HepG2 (cell line): ENCODE measurements around the gene GDF9. TPM values are rescaled to one million over a fixed set of nuclear protein-coding genes. Genes with fewer than 3 reads are reported as not detected.

Experiments used
- ARNT2 ChIP-seq: sonication (generic); formaldehyde crosslinking; IDR thresholded peaks from 2 replicates; pipeline ENCODE4 v1.8.0; 2022; ENCODE audit warnings: mild to moderate bottlenecking, low read depth, missing genetic modification reagents, moderate library complexity
- EP300 ChIP-seq, 3 experiments: sonication (generic) in 1 of 3; formaldehyde crosslinking in 1 of 3; IDR thresholded peaks; 2 replicates each; pipeline versions ENCODE4 v1.5.1 to v1.6.1; 2011 to 2020; ENCODE audit warnings: low read depth in 2 of 3, low read length in 2 of 3, borderline replicate concordance in 1 of 3, improper control_type of control experiment in 1 of 3, mild to moderate bottlenecking in 1 of 3, missing genetic modification reagents in 1 of 3, moderate library complexity in 1 of 3
- GPN1 ChIP-seq: sonication (generic); formaldehyde crosslinking; IDR thresholded peaks from 2 replicates; pipeline ENCODE4 v1.5.1; 2020; ENCODE audit warnings: missing genetic modification reagents, borderline replicate concordance
- GTF3A ChIP-seq: sonication (generic); formaldehyde crosslinking; conservative IDR thresholded peaks from 2 replicates; pipeline ENCODE4 v1.4.0; 2020; ENCODE audit warnings: mild to moderate bottlenecking, missing genetic modification reagents
- KDM5B ChIP-seq: sonication (generic); formaldehyde crosslinking; IDR thresholded peaks from 2 replicates; pipeline ENCODE4 v1.4.0; 2020; ENCODE audit warnings: missing genetic modification reagents, mild to moderate bottlenecking, borderline replicate concordance
- KDM6A ChIP-seq: IDR thresholded peaks from 2 replicates; pipeline ENCODE4 v1.6.1; 2016; ENCODE audit warnings: low read depth
- MATR3 ChIP-seq: sonication (generic); formaldehyde crosslinking; IDR thresholded peaks from 2 replicates; pipeline ENCODE4 v1.4.0; 2020; ENCODE audit warnings: missing genetic modification reagents
- NFE2L1 ChIP-seq: sonication (generic); formaldehyde crosslinking; IDR thresholded peaks from 2 replicates; pipeline ENCODE4 v1.4.0; 2020; ENCODE audit warnings: missing genetic modification reagents, mild to moderate bottlenecking, borderline replicate concordance
- ONECUT2 ChIP-seq: sonication (generic); formaldehyde crosslinking; IDR thresholded peaks from 2 replicates; pipeline ENCODE4 v1.4.0; 2020; ENCODE audit warnings: missing genetic modification reagents
- PCBP2 ChIP-seq: fragments of 200-400 bp; formaldehyde crosslinking; optimal IDR thresholded peaks from 2 replicates; pipeline ENCODE3; 2018; ENCODE audit warnings: low read length, low read depth; ENCODE audit not compliant: poor library complexity, severe bottlenecking
- RAD21 ChIP-seq: fragments of 450-650 bp; formaldehyde crosslinking; IDR thresholded peaks from 2 replicates; pipeline ENCODE4 v1.5.0; 2020; ENCODE audit warnings: mild to moderate bottlenecking
- RBFOX2 ChIP-seq: fragments of 200-400 bp; formaldehyde crosslinking; IDR thresholded peaks from 2 replicates; pipeline ENCODE4 v1.6.1; 2017; ENCODE audit warnings: low read depth, mild to moderate bottlenecking, low read length
- SKI ChIP-seq: fragments of 450-650 bp; IDR thresholded peaks from one replicate; pipeline ENCODE4 v1.6.1; 2018; ENCODE audit warnings: mild to moderate bottlenecking; ENCODE audit not compliant: partially characterized antibody
- SMAD1 ChIP-seq: sonication (generic); formaldehyde crosslinking; IDR thresholded peaks from 2 replicates; pipeline ENCODE4 v1.4.0; 2020; ENCODE audit warnings: missing genetic modification reagents, low read depth, mild to moderate bottlenecking, borderline replicate concordance
- SP4 ChIP-seq: sonication (generic); formaldehyde crosslinking; IDR thresholded peaks from 2 replicates; pipeline ENCODE4 v1.8.1; 2023; ENCODE audit warnings: mild to moderate bottlenecking, missing genetic modification reagents
- U2AF2 ChIP-seq: fragments of 200-400 bp; formaldehyde crosslinking; IDR thresholded peaks from 2 replicates; pipeline ENCODE4 v1.6.1; 2017; ENCODE audit warnings: low read depth, mild to moderate bottlenecking, low read length
- WIZ ChIP-seq: sonication (generic); formaldehyde crosslinking; IDR thresholded peaks from 2 replicates; pipeline ENCODE4 v1.5.1; 2020; ENCODE audit warnings: mild to moderate bottlenecking, missing genetic modification reagents
- ZBTB1 ChIP-seq: sonication (generic); formaldehyde crosslinking; IDR thresholded peaks from 2 replicates; pipeline ENCODE4 v1.4.0; 2020; ENCODE audit warnings: missing genetic modification reagents, borderline replicate concordance
- ZBTB21 ChIP-seq: sonication (generic); formaldehyde crosslinking; IDR thresholded peaks from 2 replicates; pipeline ENCODE4 v1.4.0; 2020; ENCODE audit warnings: missing genetic modification reagents
- ZNF230 ChIP-seq: sonication (generic); formaldehyde crosslinking; IDR thresholded peaks from 2 replicates; pipeline ENCODE4 v1.4.0; 2020; ENCODE audit warnings: mild to moderate bottlenecking, missing genetic modification reagents
- ZNF282 ChIP-seq: fragments of 450-650 bp; IDR thresholded peaks from 2 replicates; pipeline ENCODE4 v1.6.1; 2018; ENCODE audit not compliant: partially characterized antibody
- ZNF331 ChIP-seq: sonication (generic); formaldehyde crosslinking; IDR thresholded peaks from 2 replicates; pipeline ENCODE4 v1.4.0; 2020; ENCODE audit warnings: missing genetic modification reagents
- ZNF451 ChIP-seq: sonication (generic); formaldehyde crosslinking; IDR thresholded peaks from 2 replicates; pipeline ENCODE4 v1.5.0; 2020; ENCODE audit warnings: mild to moderate bottlenecking, missing genetic modification reagents
- ZNF780A ChIP-seq: sonication (generic); formaldehyde crosslinking; IDR thresholded peaks from 2 replicates; pipeline ENCODE4 v1.8.0; 2022; ENCODE audit warnings: mild to moderate bottlenecking, missing genetic modification reagents, moderate library complexity
- polyA plus RNA-seq, 8 experiments: library from polyadenylated mRNA; depleted of rRNA in 3 of 8; stranded (reverse) in 7 of 8; unstranded in 1 of 8; fragments of >200 nt; fragmentation: Illumina TruSeq in 4 of 8; extraction: Trizol in 4 of 8; gene quantifications; 2 replicates each; pipeline versions ENCODE4 v1.2.1 to v1.2.3, GENCODE V29; 2011 to 2016; ENCODE audit warnings: low read depth in 4 of 8, missing spikeins in 1 of 8, mixed read lengths in 1 of 8; ENCODE audit not compliant: insufficient read depth in 1 of 8
- total RNA-seq, 5 experiments: library from RNA; depleted of rRNA; stranded (reverse); fragments of >200 nt; fragmentation: Illumina TruSeq; extraction: Trizol; gene quantifications; 2 replicates each; pipeline ENCODE4 v1.2.3, GENCODE V29; 2016; ENCODE audit warnings: low read depth in 1 of 5
- TF ChIP-seq, protein P1 (sequence below): sonication (generic); formaldehyde crosslinking; IDR thresholded peaks from 2 replicates; pipeline ENCODE4 v1.4.0; 2020; ENCODE audit warnings: mild to moderate bottlenecking, missing genetic modification reagents
- TF ChIP-seq, protein P2 (sequence below): sonication (generic); formaldehyde crosslinking; IDR thresholded peaks from 2 replicates; pipeline ENCODE4 v1.4.0; 2020; ENCODE audit warnings: missing genetic modification reagents; ENCODE audit errors: not compliant biosample characterization
- TF ChIP-seq, protein P3 (sequence below): sonication (generic); formaldehyde crosslinking; IDR thresholded peaks from 2 replicates; pipeline ENCODE4 v1.8.1; 2023; ENCODE audit warnings: mild to moderate bottlenecking, missing genetic modification reagents, borderline replicate concordance
- TF ChIP-seq, protein P4 (sequence below): IDR thresholded peaks from 2 replicates; pipeline ENCODE4 v1.6.1; 2016

The GDF9 gene
- total and polyA plus RNA-seq, 2 of the 13 experiments (the other 11 are each of a cell fraction or from before 2014, with no cell fraction given): 0.33 to 0.38 TPM

DNA sequence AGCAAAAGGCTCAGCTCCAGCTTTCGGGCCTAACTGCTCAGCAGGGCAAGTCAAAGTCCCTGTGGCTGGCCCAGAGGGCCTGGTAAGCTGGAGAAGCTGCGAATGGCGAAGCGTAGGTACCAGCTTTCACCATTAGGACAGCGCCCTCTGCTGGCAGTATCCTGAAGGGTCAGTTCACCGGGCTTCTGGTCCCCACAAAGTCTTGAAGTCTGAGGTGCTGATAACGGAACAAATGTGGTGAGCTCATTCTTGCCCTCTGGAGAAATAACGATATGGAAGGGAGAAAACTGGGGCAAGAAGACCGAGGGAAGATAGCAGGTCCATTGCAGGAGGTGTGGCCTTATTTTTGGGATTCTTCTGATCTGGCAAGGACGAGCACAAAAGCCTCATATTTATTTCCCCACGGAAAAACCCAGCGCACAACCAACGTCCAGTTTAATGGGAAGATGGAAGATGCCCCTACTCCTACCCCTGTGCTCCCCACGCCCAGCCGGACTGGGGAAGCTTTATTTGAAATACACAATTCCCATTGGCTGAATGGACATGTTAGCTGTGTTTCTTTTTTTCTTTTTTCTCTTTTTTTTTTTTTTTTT, 46.0 kb downstream of the GDF9 start (continued):
- TF ChIP-seq, protein P1, sequence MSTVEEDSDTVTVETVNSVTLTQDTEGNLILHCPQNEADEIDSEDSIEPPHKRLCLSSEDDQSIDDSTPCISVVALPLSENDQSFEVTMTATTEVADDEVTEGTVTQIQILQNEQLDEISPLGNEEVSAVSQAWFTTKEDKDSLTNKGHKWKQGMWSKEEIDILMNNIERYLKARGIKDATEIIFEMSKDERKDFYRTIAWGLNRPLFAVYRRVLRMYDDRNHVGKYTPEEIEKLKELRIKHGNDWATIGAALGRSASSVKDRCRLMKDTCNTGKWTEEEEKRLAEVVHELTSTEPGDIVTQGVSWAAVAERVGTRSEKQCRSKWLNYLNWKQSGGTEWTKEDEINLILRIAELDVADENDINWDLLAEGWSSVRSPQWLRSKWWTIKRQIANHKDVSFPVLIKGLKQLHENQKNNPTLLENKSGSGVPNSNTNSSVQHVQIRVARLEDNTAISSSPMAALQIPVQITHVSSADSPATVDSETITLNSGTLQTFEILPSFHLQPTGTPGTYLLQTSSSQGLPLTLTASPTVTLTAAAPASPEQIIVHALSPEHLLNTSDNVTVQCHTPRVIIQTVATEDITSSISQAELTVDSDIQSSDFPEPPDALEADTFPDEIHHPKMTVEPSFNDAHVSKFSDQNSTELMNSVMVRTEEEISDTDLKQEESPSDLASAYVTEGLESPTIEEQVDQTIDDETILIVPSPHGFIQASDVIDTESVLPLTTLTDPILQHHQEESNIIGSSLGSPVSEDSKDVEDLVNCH (CRISPR knock-in tag): no peak
- TF ChIP-seq NFE2L1 (CRISPR knock-in tag) (no peak), RAD21 (CRISPR knock-in tag) (peak; percentile 98), RBFOX2 (no peak), ZNF230 (CRISPR knock-in tag) (0 out of 2 replicates have a peak, but pooled peaks have one; percentile 54), MATR3 (CRISPR knock-in tag) (no peak), GPN1 (CRISPR knock-in tag) (no peak), SMAD1 (no peak), ZNF780A (CRISPR knock-in tag) (no peak), ZBTB1 (CRISPR knock-in tag) (no peak), ZNF451 (CRISPR knock-in tag) (no peak), ONECUT2 (CRISPR knock-in tag) (no peak), U2AF2 (no peak), GTF3A (CRISPR knock-in tag) (no peak), ARNT2 (CRISPR knock-in tag) (no peak), ZBTB21 (CRISPR knock-in tag) (no peak), WIZ (CRISPR knock-in tag) (no peak), ZNF282 (no peak), KDM6A (CRISPR knock-in tag) (no peak), KDM5B (CRISPR knock-in tag) (0 out of 2 replicates have a peak, but pooled peaks have one; percentile 40), SKI (no peak), PCBP2 (no peak), SP4 (CRISPR knock-in tag) (no peak), EP300 (IDR thresholded peaks at IDR 0.05; ENCODE audit: low read depth in 2 of 2, low read length in 2 of 2) (peak in 1 of 2 experiments; percentile 23; a peak in 1 of 4 replicates), EP300 (CRISPR knock-in tag; IDR thresholded peaks at IDR 0.05; ENCODE audit: borderline replicate concordance) (no peak), ZNF331 (peak; percentile 20; the same call in 1 of the 2 replicates)
- TF ChIP-seq, protein P2, sequence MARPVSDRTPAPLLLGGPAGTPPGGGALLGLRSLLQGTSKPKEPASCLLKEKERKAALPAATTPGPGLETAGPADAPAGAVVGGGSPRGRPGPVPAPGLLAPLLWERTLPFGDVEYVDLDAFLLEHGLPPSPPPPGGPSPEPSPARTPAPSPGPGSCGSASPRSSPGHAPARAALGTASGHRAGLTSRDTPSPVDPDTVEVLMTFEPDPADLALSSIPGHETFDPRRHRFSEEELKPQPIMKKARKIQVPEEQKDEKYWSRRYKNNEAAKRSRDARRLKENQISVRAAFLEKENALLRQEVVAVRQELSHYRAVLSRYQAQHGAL (CRISPR knock-in tag): no peak
- TF ChIP-seq, protein P3, sequence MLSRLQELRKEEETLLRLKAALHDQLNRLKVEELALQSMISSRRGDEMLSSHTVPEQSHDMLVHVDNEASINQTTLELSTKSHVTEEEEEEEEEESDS: no peak
- TF ChIP-seq, protein P4, sequence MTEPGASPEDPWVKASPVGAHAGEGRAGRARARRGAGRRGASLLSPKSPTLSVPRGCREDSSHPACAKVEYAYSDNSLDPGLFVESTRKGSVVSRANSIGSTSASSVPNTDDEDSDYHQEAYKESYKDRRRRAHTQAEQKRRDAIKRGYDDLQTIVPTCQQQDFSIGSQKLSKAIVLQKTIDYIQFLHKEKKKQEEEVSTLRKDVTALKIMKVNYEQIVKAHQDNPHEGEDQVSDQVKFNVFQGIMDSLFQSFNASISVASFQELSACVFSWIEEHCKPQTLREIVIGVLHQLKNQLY (CRISPR knock-in tag): no peak
